Left lung (tissue), 10 donors: ENCODE results near the gene ADAMTS17. TPM values are rescaled to one million over a fixed set of nuclear protein-coding genes. Genes with fewer than 3 reads are reported as not detected.

Experiments
- ATAC-seq: fragments of 200-7000 bp; cut with Tn5 transposase; one replicate; pipeline ENCODE4 v1.9.1; 2020; ENCODE audit warnings: moderate library complexity
- DNase-seq, 4 donors: peaks; one replicate each; pipeline ENCODE4 v3.0.0-alpha.2; 2013 to 2020
- H3K27ac ChIP-seq, 2 donors: fragments of 200-600 bp; sonication (generic) in 1 of 2; one replicate each; pipeline versions ENCODE4 v1.5.0 to v1.8.0; 2020 to 2021
- H3K27me3 ChIP-seq, 2 donors: fragments of 200-600 bp; sonication (generic) in 1 of 2; one replicate each; pipeline versions ENCODE4 v1.5.0 to v1.8.0; 2020 to 2021
- H3K36me3 ChIP-seq, 2 donors: fragments of 200-600 bp; sonication (generic) in 1 of 2; one replicate each; pipeline versions ENCODE4 v1.5.0 to v1.8.0; 2020 to 2021
- H3K4me1 ChIP-seq, 2 donors: fragments of 200-600 bp; one replicate each; pipeline ENCODE4 v1.8.0; 2021
- H3K4me3 ChIP-seq, 2 donors: fragments of 200-600 bp; sonication (generic) in 1 of 2; one replicate each; pipeline versions ENCODE4 v1.5.0 to v1.8.0; 2020 to 2021; ENCODE audit warnings: mild to moderate bottlenecking in 1 of 2
- H3K9me3 ChIP-seq, 2 donors: fragments of 200-600 bp; sonication (generic) in 1 of 2; one replicate each; pipeline versions ENCODE4 v1.5.0 to v1.8.0; 2020 to 2021
- intact Hi-C, 2 donors: fragments of 100-400 bp; cut with DNase I; formaldehyde crosslinking; loops; one replicate each; pipeline versions ENCODE4 v1.11.2 to v1.14.2; 2022
- polyA plus RNA-seq, 6 donors: library from polyadenylated mRNA; unstranded; fragments of 120-200 nt; gene quantifications; one replicate each; pipeline ENCODE4 v1.2.1, GENCODE V29; 2013; ENCODE audit not compliant: insufficient read length in 6 of 6
- total RNA-seq, 2 donors: library from RNA; stranded (reverse); fragmentation: NEBNext Ultra II Directional; extraction: Animal tissue kit (Norgen Biotek cat#: 25700); gene quantifications; one replicate each; pipeline ENCODE4 v1.2.1, GENCODE V29; 2021
- TF ChIP-seq, protein P1 (sequence below), 2 donors: fragments of 200-600 bp; sonication (generic) in 1 of 2; IDR thresholded peaks; one replicate each; pipeline versions ENCODE4 v1.5.0 to v1.8.0; 2021; ENCODE audit warnings: antibody characterized with exemption in 2 of 2
- donor health status: DM: no; HTN: yes; CAD: no.
- donor health status: DM: no; HTN: no; CAD: no.

ADAMTS17 gene
- total and polyA plus RNA-seq, 8 donors, result 2.0 to 3.9 (median 3.4) TPM

DNA sequence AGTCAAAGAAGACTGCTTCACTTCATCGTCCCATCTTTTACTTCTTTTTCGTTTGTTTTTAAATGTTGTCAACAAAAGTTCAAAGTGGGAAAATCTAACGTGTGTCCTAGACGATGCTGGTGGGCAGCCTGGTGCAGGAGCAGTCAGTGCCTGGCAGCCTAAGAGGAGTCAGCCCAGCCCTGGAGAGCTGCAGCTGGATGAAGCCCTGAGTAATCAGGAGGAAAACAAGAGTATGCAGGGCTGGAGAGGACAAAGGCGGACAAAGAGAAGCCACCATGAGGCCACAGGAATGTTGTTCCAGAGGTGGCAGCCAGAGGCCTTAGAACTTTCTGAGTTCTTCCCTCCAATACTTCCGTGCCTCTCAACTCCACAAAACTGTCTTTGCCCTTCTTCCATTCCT, 5.7 kb downstream of the ADAMTS17 start:
- Histone ChIP-seq H3K27me3 (peaks cover 4 to 55% of the 10 kb centered on the region in 2 donors), H3K4me3 (no peak overlapping the region), H3K36me3 (no peaks in the 10 kb centered on the region), H3K9me3 (no peaks in the 10 kb centered on the region), H3K4me1 (peaks cover 0 to 9% of the 10 kb centered on the region in 2 donors), H3K27ac (no peak overlapping the region)
- intact Hi-C loops, result loop anchor here in 1 of 2 donors (10.0 kb wide), 1 partner anchor 401 kb away; no protein-coding TSS in a partner anchor
- TF ChIP-seq, protein P1, sequence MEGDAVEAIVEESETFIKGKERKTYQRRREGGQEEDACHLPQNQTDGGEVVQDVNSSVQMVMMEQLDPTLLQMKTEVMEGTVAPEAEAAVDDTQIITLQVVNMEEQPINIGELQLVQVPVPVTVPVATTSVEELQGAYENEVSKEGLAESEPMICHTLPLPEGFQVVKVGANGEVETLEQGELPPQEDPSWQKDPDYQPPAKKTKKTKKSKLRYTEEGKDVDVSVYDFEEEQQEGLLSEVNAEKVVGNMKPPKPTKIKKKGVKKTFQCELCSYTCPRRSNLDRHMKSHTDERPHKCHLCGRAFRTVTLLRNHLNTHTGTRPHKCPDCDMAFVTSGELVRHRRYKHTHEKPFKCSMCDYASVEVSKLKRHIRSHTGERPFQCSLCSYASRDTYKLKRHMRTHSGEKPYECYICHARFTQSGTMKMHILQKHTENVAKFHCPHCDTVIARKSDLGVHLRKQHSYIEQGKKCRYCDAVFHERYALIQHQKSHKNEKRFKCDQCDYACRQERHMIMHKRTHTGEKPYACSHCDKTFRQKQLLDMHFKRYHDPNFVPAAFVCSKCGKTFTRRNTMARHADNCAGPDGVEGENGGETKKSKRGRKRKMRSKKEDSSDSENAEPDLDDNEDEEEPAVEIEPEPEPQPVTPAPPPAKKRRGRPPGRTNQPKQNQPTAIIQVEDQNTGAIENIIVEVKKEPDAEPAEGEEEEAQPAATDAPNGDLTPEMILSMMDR (IDR thresholded peaks at IDR 0.05), result no peak
- ATAC-seq (no peak), DNase-seq (no peak)

DNA sequence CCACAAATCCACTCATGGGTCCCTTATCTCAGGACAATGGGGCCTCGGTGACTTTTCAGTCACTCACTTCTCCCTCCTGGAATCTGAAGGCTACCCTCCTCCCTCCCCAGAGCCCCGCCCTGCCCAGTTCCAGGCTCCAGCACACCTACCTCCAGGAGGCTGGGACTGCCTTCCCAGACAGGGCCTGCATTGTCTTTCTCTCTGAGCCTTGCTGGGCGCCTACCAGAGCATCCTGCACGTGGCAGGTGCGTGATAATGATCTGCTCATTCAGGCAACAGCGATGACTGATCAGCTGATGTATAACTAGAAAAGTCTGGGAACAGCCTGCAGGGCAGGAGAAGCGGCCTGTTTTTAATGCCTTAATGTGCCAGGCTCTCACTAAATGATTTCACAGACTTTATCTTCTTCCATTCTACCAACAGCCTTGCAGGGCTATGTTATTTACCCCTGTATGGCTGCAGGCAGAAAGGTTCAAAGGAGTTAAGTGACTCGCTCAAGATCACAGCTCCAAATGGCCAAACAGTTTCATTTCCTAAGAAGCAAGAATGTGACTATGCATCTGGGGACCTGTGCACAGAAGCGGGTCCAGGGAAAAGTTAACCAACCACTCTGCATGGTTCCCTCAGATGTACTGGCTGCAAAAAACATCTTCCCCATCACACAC, 6.3 kb downstream of the ADAMTS17 start:
- no peaks in the 10 kb centered on the region for H3K36me3 ChIP-seq
- TF ChIP-seq, protein P1 (IDR thresholded peaks at IDR 0.05), result no peak
- DNase-seq, result no peak
- no peak overlapping the region for H3K27ac ChIP-seq
- H3K9me3 ChIP-seq, result no peaks in the 10 kb centered on the region
- intact Hi-C loops, result loop anchor here in 1 of 2 donors (10.0 kb wide), 1 partner anchor 401 kb away; no protein-coding TSS in a partner anchor
- H3K4me3 ChIP-seq, result no peak overlapping the region
- H3K27me3 ChIP-seq, result peaks cover 2 to 49% of the 10 kb centered on the region in 2 donors
- peaks cover 0 to 3% of the 10 kb centered on the region in 2 donors for H3K4me1 ChIP-seq
- no peak for ATAC-seq

DNA sequence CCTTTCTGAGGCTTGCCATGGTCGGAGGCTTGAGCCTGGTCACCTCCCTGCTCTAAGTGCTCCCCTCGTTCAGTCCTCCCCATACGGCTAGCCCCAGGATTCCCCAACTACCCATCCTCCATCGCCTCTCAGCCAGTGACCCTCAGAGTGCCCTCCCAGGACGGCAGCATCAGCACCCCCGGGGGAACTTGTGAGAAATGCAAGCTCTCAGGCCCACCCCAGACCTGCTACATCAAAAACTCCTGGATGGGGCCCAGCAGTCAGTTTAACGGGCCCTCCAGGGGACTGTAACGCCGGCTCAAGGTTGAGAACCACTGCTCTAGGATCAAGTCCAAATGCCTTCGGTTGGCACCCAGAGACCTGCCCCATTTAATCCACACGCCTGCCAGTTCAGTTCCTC, 6.9 kb downstream of the ADAMTS17 start:
- DNase-seq (no peak), ATAC-seq (no peak)
- TF ChIP-seq, protein P1 (IDR thresholded peaks at IDR 0.05), result no peak
- H3K9me3 ChIP-seq, result no peaks in the 10 kb centered on the region
- H3K4me1 ChIP-seq, result no peaks in the 10 kb centered on the region
- H3K27ac ChIP-seq, result no peak overlapping the region
- intact Hi-C loops, result loop anchor here in 1 of 2 donors (10.0 kb wide), 1 partner anchor 400 kb away; no protein-coding TSS in a partner anchor
- peaks cover 0 to 43% of the 10 kb centered on the region in 2 donors for H3K27me3 ChIP-seq
- H3K36me3 ChIP-seq, result no peaks in the 10 kb centered on the region
- no peak overlapping the region for H3K4me3 ChIP-seq

DNA sequence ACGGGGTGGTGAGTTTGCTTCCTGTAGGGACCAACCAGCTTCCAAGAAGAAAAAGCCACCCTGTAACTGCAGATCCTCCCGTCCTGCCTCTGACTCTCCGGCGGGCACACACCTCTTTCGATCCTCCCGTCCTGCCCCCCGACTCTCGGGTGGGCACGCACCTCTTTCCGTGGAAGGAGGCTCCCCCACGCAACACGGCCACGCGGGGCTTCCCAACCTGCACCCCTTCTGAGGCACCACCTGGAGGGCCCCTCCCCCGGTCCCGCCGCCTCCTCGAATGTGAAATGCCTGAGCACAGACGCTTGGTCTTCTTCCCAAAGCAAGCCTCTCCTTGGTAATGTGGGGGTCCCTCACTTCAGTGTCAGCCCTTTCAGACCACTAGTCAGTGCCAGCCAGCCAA, 7.3 kb downstream of the ADAMTS17 start:
- no peaks in the 10 kb centered on the region for H3K36me3 ChIP-seq
- no peaks in the 10 kb centered on the region for H3K9me3 ChIP-seq
- no peak overlapping the region for H3K4me3 ChIP-seq
- peaks cover 0 to 39% of the 10 kb centered on the region in 2 donors for H3K27me3 ChIP-seq
- no peak overlapping the region for H3K27ac ChIP-seq
- DNase-seq, result no peak
- intact Hi-C loops, result loop anchor here in 1 of 2 donors (10.0 kb wide), 1 partner anchor 400 kb away; no protein-coding TSS in a partner anchor
- no peaks in the 10 kb centered on the region for H3K4me1 ChIP-seq
- TF ChIP-seq, protein P1 (IDR thresholded peaks at IDR 0.05), result no peak
- no peak for ATAC-seq

DNA sequence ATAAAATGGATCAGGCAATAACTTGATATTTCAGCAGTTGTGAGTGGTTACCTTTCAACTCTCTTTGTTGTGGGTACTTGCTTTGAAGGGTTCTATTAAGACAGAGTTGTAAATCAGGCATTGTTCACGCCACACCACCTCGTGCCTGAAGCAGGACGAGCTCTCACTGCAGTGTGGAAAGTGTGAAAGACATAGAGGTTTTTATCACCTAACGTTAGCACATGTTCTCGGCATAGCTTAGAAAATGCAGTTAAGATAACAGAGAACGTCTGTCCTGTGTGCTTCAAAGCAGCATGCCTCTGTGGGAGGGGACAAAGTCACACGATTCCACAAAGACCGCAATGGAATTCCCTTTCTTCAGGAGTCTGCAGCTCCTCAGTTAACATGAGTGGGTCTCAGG, 7.8 kb downstream of the ADAMTS17 start:
- H3K9me3 ChIP-seq, result no peaks in the 10 kb centered on the region
- H3K4me3 ChIP-seq, result no peak overlapping the region
- ATAC-seq, result no peak
- TF ChIP-seq, protein P1 (IDR thresholded peaks at IDR 0.05), result no peak
- no peaks in the 10 kb centered on the region for H3K4me1 ChIP-seq
- H3K27ac ChIP-seq, result no peak overlapping the region
- peaks cover 0 to 34% of the 10 kb centered on the region in 2 donors for H3K27me3 ChIP-seq
- intact Hi-C loops, result loop anchor here in 1 of 2 donors (10.0 kb wide), 1 partner anchor 399 kb away; no protein-coding TSS in a partner anchor
- no peak for DNase-seq
- H3K36me3 ChIP-seq, result no peaks in the 10 kb centered on the region
